ENCODE measurements around the gene PARP4.
"Not testable (repeated sequence)": the region's sequence is repeated elsewhere in the genome, so short reads cannot be mapped to it uniquely, and the experiment has no call there.

Gene PARP4

DNA sequence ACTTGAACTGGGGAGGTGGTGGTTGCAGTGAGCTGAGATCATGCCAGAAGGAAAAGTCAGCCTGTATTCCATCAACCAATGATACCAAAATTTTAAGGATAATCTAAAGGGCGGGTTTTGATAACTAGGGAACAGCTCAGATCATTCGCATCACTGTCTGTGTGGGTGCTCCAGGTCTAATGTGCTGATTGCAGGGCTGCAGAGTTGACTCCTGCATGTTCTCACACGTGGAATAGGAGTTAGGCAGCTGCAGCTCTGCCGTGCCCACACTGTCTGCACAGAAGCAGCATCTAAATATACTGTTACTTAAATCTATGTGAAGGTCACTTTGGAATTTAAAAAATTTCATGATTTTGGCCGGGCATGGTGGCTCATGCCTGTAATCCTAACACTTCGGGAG is 4.3 kb upstream of the PARP4 start:
- no peak for DNase-seq (ENCODE audit: low read depth)
- TF ChIP-seq, protein P1, sequence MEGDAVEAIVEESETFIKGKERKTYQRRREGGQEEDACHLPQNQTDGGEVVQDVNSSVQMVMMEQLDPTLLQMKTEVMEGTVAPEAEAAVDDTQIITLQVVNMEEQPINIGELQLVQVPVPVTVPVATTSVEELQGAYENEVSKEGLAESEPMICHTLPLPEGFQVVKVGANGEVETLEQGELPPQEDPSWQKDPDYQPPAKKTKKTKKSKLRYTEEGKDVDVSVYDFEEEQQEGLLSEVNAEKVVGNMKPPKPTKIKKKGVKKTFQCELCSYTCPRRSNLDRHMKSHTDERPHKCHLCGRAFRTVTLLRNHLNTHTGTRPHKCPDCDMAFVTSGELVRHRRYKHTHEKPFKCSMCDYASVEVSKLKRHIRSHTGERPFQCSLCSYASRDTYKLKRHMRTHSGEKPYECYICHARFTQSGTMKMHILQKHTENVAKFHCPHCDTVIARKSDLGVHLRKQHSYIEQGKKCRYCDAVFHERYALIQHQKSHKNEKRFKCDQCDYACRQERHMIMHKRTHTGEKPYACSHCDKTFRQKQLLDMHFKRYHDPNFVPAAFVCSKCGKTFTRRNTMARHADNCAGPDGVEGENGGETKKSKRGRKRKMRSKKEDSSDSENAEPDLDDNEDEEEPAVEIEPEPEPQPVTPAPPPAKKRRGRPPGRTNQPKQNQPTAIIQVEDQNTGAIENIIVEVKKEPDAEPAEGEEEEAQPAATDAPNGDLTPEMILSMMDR (IDR thresholded peaks at IDR 0.05; ENCODE audit: control insufficient read depth, insufficient read depth, low read depth, low read length, missing control alignments), result no peak
- no peak overlapping the region for H3K4me3 ChIP-seq (ENCODE audit: control insufficient read depth, low read depth, low read length)

DNA sequence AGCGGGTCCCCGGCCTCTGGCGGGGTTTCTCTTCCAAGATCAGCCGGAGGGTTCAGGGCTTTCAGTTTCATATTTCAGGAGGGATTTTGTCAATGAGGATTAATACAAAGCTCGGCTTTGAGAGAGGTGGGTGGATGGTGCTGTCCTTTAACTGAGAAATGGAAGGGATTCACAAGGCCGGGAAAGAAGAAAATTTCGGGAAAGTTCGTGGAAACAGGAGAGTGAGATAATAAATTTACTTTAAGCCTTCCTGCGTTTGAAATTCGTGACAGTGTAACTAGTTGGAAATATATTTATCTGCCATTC is 283 bp upstream of the PARP4 start:
- peak overlapping the region; percentile 89 for H3K4me3 ChIP-seq (ENCODE audit: control insufficient read depth, low read depth, low read length)
- no peak for DNase-seq (ENCODE audit: low read depth)
- TF ChIP-seq, protein P1 (IDR thresholded peaks at IDR 0.05; ENCODE audit: control insufficient read depth, insufficient read depth, low read depth, low read length, missing control alignments), result no peak

DNA sequence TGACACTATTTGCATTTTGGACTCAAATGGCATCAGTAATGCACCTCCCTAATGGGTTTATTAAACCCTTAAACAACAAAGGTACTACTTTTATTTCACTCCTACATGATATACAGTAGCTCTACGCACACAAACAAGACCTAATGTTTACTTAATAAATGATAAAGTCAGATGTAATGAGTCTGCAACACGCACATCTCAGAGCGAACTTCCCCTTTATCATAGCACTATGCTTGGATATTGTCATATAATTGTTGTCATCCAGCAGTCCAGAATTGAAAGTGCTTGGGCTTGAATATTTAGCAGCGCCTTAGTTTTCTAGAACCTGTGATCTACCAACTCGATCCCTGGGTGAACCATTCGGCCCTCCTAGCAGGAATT is 772 bp downstream of the PARP4 start:
- TF ChIP-seq, protein P1 (IDR thresholded peaks at IDR 0.05; ENCODE audit: control insufficient read depth, insufficient read depth, low read depth, low read length, missing control alignments), result no peak
- no peak for DNase-seq (ENCODE audit: low read depth)
- H3K4me3 ChIP-seq (ENCODE audit: control insufficient read depth, low read depth, low read length), result peak overlapping the region; percentile 89

DNA sequence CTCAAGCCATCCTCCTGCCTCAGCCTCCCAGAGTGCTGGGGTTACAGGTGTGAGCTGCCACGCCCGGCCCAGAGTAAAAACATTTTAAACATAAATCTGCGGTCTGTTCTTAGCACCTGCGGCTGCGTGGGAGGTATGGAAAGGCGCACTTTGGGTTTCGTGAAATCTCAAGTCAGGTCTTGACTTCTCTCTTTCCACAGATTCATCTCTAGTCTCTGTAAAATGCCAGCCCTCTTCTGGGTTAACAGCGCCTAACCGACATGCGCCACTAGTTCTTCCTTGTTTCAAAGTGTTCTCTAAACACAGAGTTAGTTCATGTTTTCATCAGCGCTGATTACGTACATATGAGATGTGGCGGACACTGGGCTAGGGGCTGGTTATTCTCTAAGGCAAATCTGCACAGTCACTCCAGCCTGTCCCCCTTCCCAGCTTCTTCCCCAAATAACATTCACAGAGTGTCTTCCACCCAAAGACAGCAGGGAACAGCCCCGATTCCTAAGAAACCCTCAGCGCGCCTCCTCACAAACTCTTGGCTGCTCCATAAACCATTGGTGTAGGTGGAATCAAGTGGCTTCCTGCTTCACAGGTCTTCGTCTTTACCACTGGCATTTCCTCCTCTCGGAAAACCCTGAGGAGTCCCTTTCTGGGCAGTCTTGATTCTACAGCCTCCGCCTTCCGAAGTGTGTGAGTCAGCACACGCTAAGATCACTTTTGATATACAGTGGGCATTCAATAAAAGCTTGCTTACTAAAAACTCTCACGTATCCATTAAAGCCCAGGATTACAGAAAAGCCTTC is 1.4 kb downstream of the PARP4 start:
- H3K4me3 ChIP-seq (ENCODE audit: control insufficient read depth, low read depth, low read length), result peak overlapping the region; percentile 89
- peak; percentile 61 for DNase-seq (ENCODE audit: low read depth)
- TF ChIP-seq, protein P1 (IDR thresholded peaks at IDR 0.05; ENCODE audit: control insufficient read depth, insufficient read depth, low read depth, low read length, missing control alignments), result no peak

DNA sequence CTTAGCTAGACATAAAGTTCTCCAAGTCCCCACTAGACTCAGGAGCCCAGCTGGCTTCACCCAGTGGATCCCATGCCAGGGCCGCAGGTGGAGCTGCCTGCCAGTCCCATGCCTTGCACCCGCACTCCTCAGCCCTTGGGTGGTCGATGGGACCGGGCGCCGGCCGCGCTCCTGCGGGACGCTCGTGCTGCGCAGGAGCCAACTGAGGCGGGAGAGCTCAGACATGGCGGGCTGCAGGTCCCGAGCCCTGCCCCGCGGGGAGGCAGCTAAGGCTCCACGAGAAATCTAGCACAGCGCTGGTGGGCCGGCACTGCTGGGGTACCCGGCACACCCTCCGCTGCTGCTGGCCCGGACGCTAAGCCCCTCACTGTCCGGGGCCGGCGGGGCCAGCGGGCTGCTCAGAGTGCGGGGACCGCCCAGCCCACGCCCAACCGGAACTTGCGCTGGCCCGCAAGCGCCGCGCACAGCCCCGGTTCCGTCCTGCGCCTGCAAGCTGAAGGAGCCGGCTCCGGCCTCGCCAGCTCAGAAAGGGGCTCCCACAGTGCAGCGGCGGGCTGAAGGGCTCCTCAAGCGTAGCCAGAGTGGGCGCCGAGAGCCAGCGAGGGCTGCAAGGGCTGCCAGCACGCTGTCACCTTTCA is 5.8 kb downstream of the PARP4 start:
- H3K4me3 ChIP-seq (ENCODE audit: control insufficient read depth, low read depth, low read length), result no peak overlapping the region
- DNase-seq (ENCODE audit: low read depth), result no peak
- TF ChIP-seq, protein P1 (IDR thresholded peaks at IDR 0.05; ENCODE audit: control insufficient read depth, insufficient read depth, low read depth, low read length, missing control alignments), result no peak

DNA sequence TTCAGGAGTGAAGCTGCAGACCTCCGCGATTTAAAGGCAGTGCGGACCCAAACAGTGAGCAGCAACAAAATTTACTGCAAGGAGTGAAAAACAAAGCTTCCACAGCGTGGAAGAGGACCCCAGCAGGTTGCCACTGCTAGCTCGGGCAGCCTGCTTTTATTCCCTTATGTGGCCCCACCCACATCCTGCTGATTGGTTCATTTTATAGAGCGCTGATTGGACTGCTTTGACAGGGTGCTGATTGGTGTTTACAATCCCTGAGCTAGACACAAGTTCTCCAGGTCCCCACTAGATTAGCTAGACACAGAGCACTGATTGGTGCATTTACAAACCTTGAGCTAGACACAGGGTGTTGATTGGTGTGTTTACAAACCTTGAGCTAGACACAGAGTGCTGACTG is 6.3 kb downstream of the PARP4 start:
- H3K4me3 ChIP-seq (ENCODE audit: control insufficient read depth, low read depth, low read length); DNase-seq (ENCODE audit: low read depth): not testable (repeated sequence)

DNA sequence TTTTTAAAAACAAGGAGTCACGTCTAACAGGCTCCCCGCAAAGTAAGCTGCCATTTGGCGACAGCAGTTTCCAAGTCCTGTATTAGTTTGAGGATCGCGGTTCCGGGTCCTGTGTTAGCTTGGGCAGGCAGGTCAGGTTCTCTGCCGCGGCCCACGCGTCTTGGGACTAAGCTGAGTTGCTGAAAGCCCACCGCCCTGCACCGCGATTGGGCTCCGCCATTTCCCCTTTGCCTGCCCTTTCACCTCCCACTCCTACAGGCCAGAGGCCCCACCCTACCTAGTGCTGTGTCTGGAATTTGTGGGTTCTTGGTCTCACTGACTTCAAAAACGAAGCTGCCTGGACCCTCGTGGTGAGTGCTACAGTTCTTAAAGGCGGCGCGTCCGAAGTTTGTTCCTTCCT is 6.8 kb downstream of the PARP4 start:
- H3K4me3 ChIP-seq (ENCODE audit: control insufficient read depth, low read depth, low read length), result no peak overlapping the region
- no peak for DNase-seq (ENCODE audit: low read depth)
- TF ChIP-seq, protein P1 (IDR thresholded peaks at IDR 0.05; ENCODE audit: control insufficient read depth, insufficient read depth, low read depth, low read length, missing control alignments), result no peak

Data from AG09309 (cell line).